Ishikawa (cell line): Measurements from ENCODE around the gene TAS2R40.

Experiments used
- CEBPB ChIP-seq: IDR thresholded peaks from 2 replicates; pipeline ENCODE4 v1.6.1; 2012
- CREB1 ChIP-seq: IDR thresholded peaks from 2 replicates; pipeline ENCODE4 v1.6.1; 2012; ENCODE audit warnings: low read depth
- EGR1 ChIP-seq: IDR thresholded peaks from 2 replicates; pipeline ENCODE4 v1.6.1; 2012
- EP300 ChIP-seq: IDR thresholded peaks from 2 replicates; pipeline ENCODE4 v1.6.1; 2012; ENCODE audit warnings: borderline replicate concordance
- FOXM1 ChIP-seq: IDR thresholded peaks from 2 replicates; pipeline ENCODE4 v1.6.1; 2012; ENCODE audit warnings: low read depth, borderline replicate concordance
- RAD21 ChIP-seq: IDR thresholded peaks from 2 replicates; pipeline ENCODE4 v1.6.1; 2012; ENCODE audit warnings: low read depth
- TAF1 ChIP-seq: IDR thresholded peaks from 2 replicates; pipeline ENCODE4 v1.6.1; 2012; ENCODE audit warnings: low read depth, mild to moderate bottlenecking
- TCF12 ChIP-seq: IDR thresholded peaks from 2 replicates; pipeline ENCODE4 v1.6.1; 2012; ENCODE audit warnings: low read depth
- TEAD4 ChIP-seq: IDR thresholded peaks from 2 replicates; pipeline ENCODE4 v1.6.1; 2012
- YY1 ChIP-seq: IDR thresholded peaks from 2 replicates; pipeline ENCODE4 v1.6.1; 2012; ENCODE audit warnings: low read depth
- ZBTB7A ChIP-seq: IDR thresholded peaks from 2 replicates; pipeline ENCODE4 v1.6.1; 2012; ENCODE audit warnings: low read depth
- TF ChIP-seq, protein P1 (sequence below): IDR thresholded peaks from 2 replicates; pipeline ENCODE4 v1.6.1; 2012; ENCODE audit warnings: low read depth, mild to moderate bottlenecking
- TF ChIP-seq, protein P2 (sequence below): IDR thresholded peaks from 2 replicates; pipeline ENCODE4 v1.6.1; 2012
- TF ChIP-seq, protein P3 (sequence below): IDR thresholded peaks from 2 replicates; pipeline ENCODE4 v1.6.1; 2012

DNA sequence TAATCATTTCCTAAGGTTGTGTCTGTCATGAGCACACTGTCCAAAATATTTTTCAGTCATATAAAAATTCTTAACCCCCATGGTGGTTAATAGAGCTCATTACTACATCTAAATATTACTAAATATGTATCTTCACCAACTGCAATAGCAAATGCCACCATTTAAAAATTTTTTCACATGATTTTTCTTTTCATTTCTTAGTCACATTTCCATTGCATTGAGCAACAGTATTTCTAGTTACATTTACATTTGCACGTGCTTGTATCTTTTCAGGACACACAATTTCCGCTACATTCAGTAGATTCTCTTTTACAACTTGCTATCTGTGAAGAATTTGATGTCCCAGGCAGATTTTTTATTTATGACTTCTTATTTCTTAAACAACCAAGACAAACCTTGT is 5.2 kb upstream of the TAS2R40 start:
- TF ChIP-seq TAF1, result no peak
- TF ChIP-seq, protein P1, sequence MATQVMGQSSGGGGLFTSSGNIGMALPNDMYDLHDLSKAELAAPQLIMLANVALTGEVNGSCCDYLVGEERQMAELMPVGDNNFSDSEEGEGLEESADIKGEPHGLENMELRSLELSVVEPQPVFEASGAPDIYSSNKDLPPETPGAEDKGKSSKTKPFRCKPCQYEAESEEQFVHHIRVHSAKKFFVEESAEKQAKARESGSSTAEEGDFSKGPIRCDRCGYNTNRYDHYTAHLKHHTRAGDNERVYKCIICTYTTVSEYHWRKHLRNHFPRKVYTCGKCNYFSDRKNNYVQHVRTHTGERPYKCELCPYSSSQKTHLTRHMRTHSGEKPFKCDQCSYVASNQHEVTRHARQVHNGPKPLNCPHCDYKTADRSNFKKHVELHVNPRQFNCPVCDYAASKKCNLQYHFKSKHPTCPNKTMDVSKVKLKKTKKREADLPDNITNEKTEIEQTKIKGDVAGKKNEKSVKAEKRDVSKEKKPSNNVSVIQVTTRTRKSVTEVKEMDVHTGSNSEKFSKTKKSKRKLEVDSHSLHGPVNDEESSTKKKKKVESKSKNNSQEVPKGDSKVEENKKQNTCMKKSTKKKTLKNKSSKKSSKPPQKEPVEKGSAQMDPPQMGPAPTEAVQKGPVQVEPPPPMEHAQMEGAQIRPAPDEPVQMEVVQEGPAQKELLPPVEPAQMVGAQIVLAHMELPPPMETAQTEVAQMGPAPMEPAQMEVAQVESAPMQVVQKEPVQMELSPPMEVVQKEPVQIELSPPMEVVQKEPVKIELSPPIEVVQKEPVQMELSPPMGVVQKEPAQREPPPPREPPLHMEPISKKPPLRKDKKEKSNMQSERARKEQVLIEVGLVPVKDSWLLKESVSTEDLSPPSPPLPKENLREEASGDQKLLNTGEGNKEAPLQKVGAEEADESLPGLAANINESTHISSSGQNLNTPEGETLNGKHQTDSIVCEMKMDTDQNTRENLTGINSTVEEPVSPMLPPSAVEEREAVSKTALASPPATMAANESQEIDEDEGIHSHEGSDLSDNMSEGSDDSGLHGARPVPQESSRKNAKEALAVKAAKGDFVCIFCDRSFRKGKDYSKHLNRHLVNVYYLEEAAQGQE, result no peak
- no peak for TF ChIP-seq RAD21
- no peak for TF ChIP-seq EGR1
- no peak for TF ChIP-seq CEBPB
- TF ChIP-seq FOXM1, result no peak
- no peak for TF ChIP-seq TCF12
- TF ChIP-seq ZBTB7A, result no peak
- TF ChIP-seq CREB1, result no peak
- no peak for TF ChIP-seq YY1
- no peak for TF ChIP-seq EP300
- TF ChIP-seq, protein P2, sequence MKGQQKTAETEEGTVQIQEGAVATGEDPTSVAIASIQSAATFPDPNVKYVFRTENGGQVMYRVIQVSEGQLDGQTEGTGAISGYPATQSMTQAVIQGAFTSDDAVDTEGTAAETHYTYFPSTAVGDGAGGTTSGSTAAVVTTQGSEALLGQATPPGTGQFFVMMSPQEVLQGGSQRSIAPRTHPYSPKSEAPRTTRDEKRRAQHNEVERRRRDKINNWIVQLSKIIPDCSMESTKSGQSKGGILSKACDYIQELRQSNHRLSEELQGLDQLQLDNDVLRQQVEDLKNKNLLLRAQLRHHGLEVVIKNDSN, result no peak
- no peak for TF ChIP-seq TEAD4
- TF ChIP-seq, protein P3, sequence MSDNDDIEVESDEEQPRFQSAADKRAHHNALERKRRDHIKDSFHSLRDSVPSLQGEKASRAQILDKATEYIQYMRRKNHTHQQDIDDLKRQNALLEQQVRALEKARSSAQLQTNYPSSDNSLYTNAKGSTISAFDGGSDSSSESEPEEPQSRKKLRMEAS, result no peak
